ENCODE data around the gene LRRC55.

Gene LRRC55

GRCh38 chr11:57216463-57216862, 34.7 kb downstream of the LRRC55 start:
- no peaks in the 10 kb centered on the region for H3K9me3 ChIP-seq (replicated peaks in 1 of 2; ENCODE audit: control insufficient read depth in 2 of 2, insufficient read depth in 1 of 2, low read depth in 1 of 2, low read length in 2 of 2)
- no peak overlapping the region for H3K23ac ChIP-seq (ENCODE audit: low read depth, low read length, poor library complexity)

GRCh38 chr11:57217053-57217452, 35.3 kb downstream of the LRRC55 start:
- H3K9me3 ChIP-seq (replicated peaks in 1 of 2; ENCODE audit: control insufficient read depth in 2 of 2, insufficient read depth in 1 of 2, low read depth in 1 of 2, low read length in 2 of 2), result no peaks in the 10 kb centered on the region
- no peak overlapping the region for H3K14ac ChIP-seq (ENCODE audit: low read length)
- no peak overlapping the region for H3K9ac ChIP-seq (ENCODE audit: low read depth, low read length, poor library complexity)
- H3K36me3 ChIP-seq (replicated peaks in 1 of 2; ENCODE audit: control insufficient read depth in 2 of 2, insufficient read depth in 2 of 2, low read length in 2 of 2), result no peaks in the 10 kb centered on the region
- no peak overlapping the region for H3K23ac ChIP-seq (ENCODE audit: low read depth, low read length, poor library complexity)
- H3K4ac ChIP-seq (ENCODE audit: low read length), result no peak overlapping the region
- H3K4me3 ChIP-seq (ENCODE audit: low read length in 2 of 2), result no peak overlapping the region
- no peak overlapping the region for H3K27ac ChIP-seq (replicated peaks; ENCODE audit: low read length)
- peak overlapping the region; percentile 60 for H2AFZ ChIP-seq (ENCODE audit: low read length)
- H4K91ac ChIP-seq (ENCODE audit: low read depth, low read length, poor library complexity), result no peak overlapping the region
- no peak overlapping the region for H4K8ac ChIP-seq (ENCODE audit: low read depth, low read length)
- H3K79me1 ChIP-seq (ENCODE audit: low read depth, low read length), result no peaks in the 10 kb centered on the region
- peaks cover 15 to 30% of the 10 kb centered on the region in 2 donors for H3K4me1 ChIP-seq (ENCODE audit: control insufficient read depth in 2 of 2, insufficient read depth in 1 of 2, low read depth in 1 of 2, low read length in 2 of 2)
- no peak overlapping the region for H2BK120ac ChIP-seq (ENCODE audit: low read depth, low read length)
- no CpG with 5 or more reads among the region's 4 CpGs for WGBS, 2 donors (ENCODE audit: extremely low coverage in 2 of 2, insufficient read length in 2 of 2, insufficient replicate concordance in 1 of 2)
- DNase-seq (ENCODE audit: low spot score), result no peak
- H3K18ac ChIP-seq (ENCODE audit: low read length), result peak overlapping the region; percentile 24
- H2AK5ac ChIP-seq (ENCODE audit: low read depth, low read length), result peak overlapping the region; percentile 34
- H2BK12ac ChIP-seq (ENCODE audit: low read length), result no peak overlapping the region
- no peak overlapping the region for H2BK5ac ChIP-seq (ENCODE audit: low read length)
- H3K4me2 ChIP-seq (ENCODE audit: insufficient read depth, low read length, poor library complexity, severe bottlenecking), result no peak overlapping the region
- no peaks in the 10 kb centered on the region for H3K27me3 ChIP-seq (ENCODE audit: control insufficient read depth in 3 of 3, insufficient read depth in 3 of 3, low read depth in 1 of 3, low read length in 3 of 3)
- peak overlapping the region; percentile 65 for H2BK15ac ChIP-seq (ENCODE audit: low read length)

More at GRCh38 chr11:57216463-57216862, 34.7 kb downstream of the LRRC55 start:
- Histone ChIP-seq H3K27ac (replicated peaks; ENCODE audit: low read length) (no peak overlapping the region), H4K8ac (ENCODE audit: low read depth, low read length) (no peak overlapping the region), H3K4me1 (ENCODE audit: control insufficient read depth in 2 of 2, insufficient read depth in 1 of 2, low read depth in 1 of 2, low read length in 2 of 2) (peaks cover 16 to 31% of the 10 kb centered on the region in 2 donors), H2AFZ (ENCODE audit: low read length) (no peak overlapping the region), H3K9ac (ENCODE audit: low read depth, low read length, poor library complexity) (no peak overlapping the region), H2BK5ac (ENCODE audit: low read length) (no peak overlapping the region), H3K4me2 (ENCODE audit: insufficient read depth, low read length, poor library complexity, severe bottlenecking) (no peak overlapping the region), H3K27me3 (ENCODE audit: control insufficient read depth in 3 of 3, insufficient read depth in 3 of 3, low read depth in 1 of 3, low read length in 3 of 3) (no peaks in the 10 kb centered on the region), H3K36me3 (replicated peaks in 1 of 2; ENCODE audit: control insufficient read depth in 2 of 2, insufficient read depth in 2 of 2, low read length in 2 of 2) (no peaks in the 10 kb centered on the region), H2BK120ac (ENCODE audit: low read depth, low read length) (no peak overlapping the region), H3K79me1 (ENCODE audit: low read depth, low read length) (no peaks in the 10 kb centered on the region), H3K4me3 (ENCODE audit: low read length in 2 of 2) (no peak overlapping the region), H3K4ac (ENCODE audit: low read length) (no peak overlapping the region), H3K18ac (ENCODE audit: low read length) (no peak overlapping the region), H2AK5ac (ENCODE audit: low read depth, low read length) (no peak overlapping the region), H2BK12ac (ENCODE audit: low read length) (no peak overlapping the region), H3K14ac (ENCODE audit: low read length) (no peak overlapping the region), H2BK15ac (ENCODE audit: low read length) (no peak overlapping the region), H4K91ac (ENCODE audit: low read depth, low read length, poor library complexity) (no peak overlapping the region)
- DNase-seq (ENCODE audit: low spot score), result no peak
- WGBS, 2 donors (ENCODE audit: extremely low coverage in 2 of 2, insufficient read length in 2 of 2, insufficient replicate concordance in 1 of 2), result no CpG with 5 or more reads among the region's 4 CpGs

GRCh38 chr11:57219021-57219627, 37.4 kb downstream of the LRRC55 start:
- no peak overlapping the region for H4K91ac ChIP-seq (ENCODE audit: low read depth, low read length, poor library complexity)
- no peak overlapping the region for H3K18ac ChIP-seq (ENCODE audit: low read length)
- DNase-seq (ENCODE audit: low spot score), result no peak
- no peak overlapping the region for H3K23ac ChIP-seq (ENCODE audit: low read depth, low read length, poor library complexity)
- H3K4me2 ChIP-seq (ENCODE audit: insufficient read depth, low read length, poor library complexity, severe bottlenecking), result no peak overlapping the region
- peaks cover 6 to 30% of the 10 kb centered on the region in 2 donors for H3K4me1 ChIP-seq (ENCODE audit: control insufficient read depth in 2 of 2, insufficient read depth in 1 of 2, low read depth in 1 of 2, low read length in 2 of 2)
- no peak overlapping the region for H3K14ac ChIP-seq (ENCODE audit: low read length)
- no peak overlapping the region for H2BK120ac ChIP-seq (ENCODE audit: low read depth, low read length)
- H2BK12ac ChIP-seq (ENCODE audit: low read length), result no peak overlapping the region
- no peaks in the 10 kb centered on the region for H3K79me1 ChIP-seq (ENCODE audit: low read depth, low read length)
- no peaks in the 10 kb centered on the region for H3K27me3 ChIP-seq (ENCODE audit: control insufficient read depth in 3 of 3, insufficient read depth in 3 of 3, low read depth in 1 of 3, low read length in 3 of 3)
- no peak overlapping the region for H3K4ac ChIP-seq (ENCODE audit: low read length)
- H3K4me3 ChIP-seq (ENCODE audit: low read length in 2 of 2), result no peak overlapping the region
- no peak overlapping the region for H3K9ac ChIP-seq (ENCODE audit: low read depth, low read length, poor library complexity)
- H3K36me3 ChIP-seq (replicated peaks in 1 of 2; ENCODE audit: control insufficient read depth in 2 of 2, insufficient read depth in 2 of 2, low read length in 2 of 2), result no peaks in the 10 kb centered on the region
- no CpG with 5 or more reads among the region's 6 CpGs for WGBS, 2 donors (ENCODE audit: extremely low coverage in 2 of 2, insufficient read length in 2 of 2, insufficient replicate concordance in 1 of 2)
- no peak overlapping the region for H2BK15ac ChIP-seq (ENCODE audit: low read length)
- no peak overlapping the region for H2AFZ ChIP-seq (ENCODE audit: low read length)
- H2AK5ac ChIP-seq (ENCODE audit: low read depth, low read length), result no peak overlapping the region
- H3K27ac ChIP-seq (replicated peaks; ENCODE audit: low read length), result no peak overlapping the region
- H2BK5ac ChIP-seq (ENCODE audit: low read length), result no peak overlapping the region
- H3K9me3 ChIP-seq (replicated peaks in 1 of 2; ENCODE audit: control insufficient read depth in 2 of 2, insufficient read depth in 1 of 2, low read depth in 1 of 2, low read length in 2 of 2), result no peaks in the 10 kb centered on the region
- no peak overlapping the region for H4K8ac ChIP-seq (ENCODE audit: low read depth, low read length)

GRCh38 chr11:57222239-57222638, 40.5 kb downstream of the LRRC55 start:
- Histone ChIP-seq H3K27ac (replicated peaks; ENCODE audit: low read length) (no peak overlapping the region), H3K4me2 (ENCODE audit: insufficient read depth, low read length, poor library complexity, severe bottlenecking) (no peak overlapping the region), H2BK5ac (ENCODE audit: low read length) (no peak overlapping the region), H3K36me3 (replicated peaks in 1 of 2; ENCODE audit: control insufficient read depth in 2 of 2, insufficient read depth in 2 of 2, low read length in 2 of 2) (no peaks in the 10 kb centered on the region), H3K27me3 (ENCODE audit: control insufficient read depth in 3 of 3, insufficient read depth in 3 of 3, low read depth in 1 of 3, low read length in 3 of 3) (no peaks in the 10 kb centered on the region), H2BK120ac (ENCODE audit: low read depth, low read length) (no peak overlapping the region), H2AFZ (ENCODE audit: low read length) (no peak overlapping the region), H3K9ac (ENCODE audit: low read depth, low read length, poor library complexity) (no peak overlapping the region), H3K9me3 (replicated peaks in 1 of 2; ENCODE audit: control insufficient read depth in 2 of 2, insufficient read depth in 1 of 2, low read depth in 1 of 2, low read length in 2 of 2) (no peaks in the 10 kb centered on the region), H3K14ac (ENCODE audit: low read length) (no peak overlapping the region), H3K23ac (ENCODE audit: low read depth, low read length, poor library complexity) (no peak overlapping the region), H4K91ac (ENCODE audit: low read depth, low read length, poor library complexity) (no peak overlapping the region), H3K4me3 (ENCODE audit: low read length in 2 of 2) (no peak overlapping the region), H3K18ac (ENCODE audit: low read length) (no peak overlapping the region), H3K79me1 (ENCODE audit: low read depth, low read length) (no peaks in the 10 kb centered on the region), H2BK15ac (ENCODE audit: low read length) (no peak overlapping the region), H2BK12ac (ENCODE audit: low read length) (no peak overlapping the region), H2AK5ac (ENCODE audit: low read depth, low read length) (no peak overlapping the region), H3K4me1 (ENCODE audit: control insufficient read depth in 2 of 2, insufficient read depth in 1 of 2, low read depth in 1 of 2, low read length in 2 of 2) (peaks cover 4 to 31% of the 10 kb centered on the region in 2 donors), H4K8ac (ENCODE audit: low read depth, low read length) (no peak overlapping the region), H3K4ac (ENCODE audit: low read length) (no peak overlapping the region)
- no peak for DNase-seq (ENCODE audit: low spot score)
- no CpG with 5 or more reads among the region's 1 CpG for WGBS, 2 donors (ENCODE audit: extremely low coverage in 2 of 2, insufficient read length in 2 of 2, insufficient replicate concordance in 1 of 2)
